ENCODE measurements around the gene UBE2O.

The UBE2O gene

GRCh38 chr17:76437467-76438402, 15.2 kb downstream of the UBE2O start:
- DNase-seq = peak; percentile 76 to 88

GRCh38 chr17:76435751-76436150, 17.2 kb downstream of the UBE2O start:
- DNase-seq = no peak

GRCh38 chr17:76434870-76435269, 18.1 kb downstream of the UBE2O start:
- peak in 1 of 2 experiments; percentile 16 for DNase-seq

- no peak for DNase-seq
Measured at GRCh38 chr17:76433693-76434092, 19.3 kb downstream of the UBE2O start.

GRCh38 chr17:76432712-76433336, 20.1 kb downstream of the UBE2O start:
- no peak for DNase-seq

GRCh38 chr17:76432004-76432403, 20.9 kb downstream of the UBE2O start:
- DNase-seq = no peak

GRCh38 chr17:76431509-76431908, 21.4 kb downstream of the UBE2O start:
- DNase-seq = no peak

- DNase-seq = no peak
Measured at GRCh38 chr17:76428511-76428910, 24.4 kb downstream of the UBE2O start.

- DNase-seq = no peak
Measured at GRCh38 chr17:76427501-76428231, 25.3 kb downstream of the UBE2O start.

GRCh38 chr17:76426853-76427252, 26.1 kb downstream of the UBE2O start:
- no peak for DNase-seq

- DNase-seq = no peak
Measured at GRCh38 chr17:76422860-76423259, 30.1 kb downstream of the UBE2O start.

GRCh38 chr17:76422406-76422805, 30.5 kb downstream of the UBE2O start:
- no peak for DNase-seq

GRCh38 chr17:76421044-76421407, 31.9 kb downstream of the UBE2O start:
- no peak for DNase-seq

- DNase-seq = no peak
Measured at GRCh38 chr17:76420356-76421043, 32.5 kb downstream of the UBE2O start.

GRCh38 chr17:76419576-76420260, 33.2 kb downstream of the UBE2O start:
- DNase-seq = no peak

- peak in 1 of 2 experiments; percentile 54 for DNase-seq
Measured at GRCh38 chr17:76417499-76418143, 35.3 kb downstream of the UBE2O start.

GRCh38 chr17:76416899-76417298, 36.1 kb downstream of the UBE2O start:
- DNase-seq = peak in 1 of 2 experiments; percentile 12

- DNase-seq = no peak
Measured at GRCh38 chr17:76416457-76416856, 36.5 kb downstream of the UBE2O start.

GRCh38 chr17:76415786-76416185, 37.2 kb downstream of the UBE2O start:
- no peak for DNase-seq

- peak; percentile 76 to 90 for DNase-seq
Measured at GRCh38 chr17:76414334-76415295, 38.3 kb downstream of the UBE2O start.

- DNase-seq = no peak
Measured at GRCh38 chr17:76411247-76411646, 41.7 kb downstream of the UBE2O start.
